Activated CD4-positive, alpha-beta T cell treated with anti-CD3 and anti-CD28 coated beads for 4 hours (primary cell): ENCODE measurements around the gene FRZB.
"Not testable (repeated sequence)": the region's sequence is repeated elsewhere in the genome, so short reads cannot be mapped to it uniquely, and the experiment has no call there.

Experiments
- DNase-seq, 2 donors: peaks; one replicate each; pipeline ENCODE4 v3.0.0-alpha.2; 2020

FRZB gene

GRCh38 chr2:182866461-182867406 lies at the start of gene FRZB:
Gene FRZB, minus strand, starts transcription at chr2:182866637. Its CDS starts 85 bp downstream, at chr2:182866552.
- DNase-seq: no peak

- no peak for DNase-seq
These were observed 49.2 kb upstream of the FRZB start for GRCh38 chr2:182915369-182916326.

- no peak for DNase-seq
These were observed 48.4 kb upstream of the FRZB start for GRCh38 chr2:182914852-182915251.

- DNase-seq: no peak
These were observed 46.6 kb upstream of the FRZB start for GRCh38 chr2:182913064-182913463.

- no peak for DNase-seq
These were observed 46.1 kb upstream of the FRZB start for GRCh38 chr2:182912518-182912915.

GRCh38 chr2:182911813-182912517 lies 45.5 kb upstream of the FRZB start:
- DNase-seq: no peak

GRCh38 chr2:182910965-182911364 lies 44.5 kb upstream of the FRZB start:
- DNase-seq: no peak

GRCh38 chr2:182907081-182907830 lies 40.8 kb upstream of the FRZB start:
- no peak for DNase-seq

- DNase-seq: no peak
These were observed 40.0 kb upstream of the FRZB start for GRCh38 chr2:182906454-182906853.

GRCh38 chr2:182904844-182905243 lies 38.4 kb upstream of the FRZB start:
- DNase-seq: no peak

GRCh38 chr2:182903566-182903965 lies 37.1 kb upstream of the FRZB start:
- no peak for DNase-seq

- DNase-seq: no peak
These were observed 35.3 kb upstream of the FRZB start for GRCh38 chr2:182901748-182902147.

- DNase-seq: no peak
These were observed 32.3 kb upstream of the FRZB start for GRCh38 chr2:182898718-182899117.

- DNase-seq: no peak
These were observed 30.7 kb upstream of the FRZB start for GRCh38 chr2:182897137-182897536.

GRCh38 chr2:182895798-182896197 lies 29.4 kb upstream of the FRZB start:
- no peak for DNase-seq

- no peak for DNase-seq
These were observed 28.7 kb upstream of the FRZB start for GRCh38 chr2:182895169-182895568.

- DNase-seq: no peak
These were observed 27.7 kb upstream of the FRZB start for GRCh38 chr2:182894174-182894573.

GRCh38 chr2:182893666-182894065 lies 27.2 kb upstream of the FRZB start:
- DNase-seq: no peak

GRCh38 chr2:182893035-182893434 lies 26.6 kb upstream of the FRZB start:
- DNase-seq: not testable (repeated sequence)

- no peak for DNase-seq
These were observed 25.2 kb upstream of the FRZB start for GRCh38 chr2:182891611-182892010.

- DNase-seq: no peak
These were observed 24.4 kb upstream of the FRZB start for GRCh38 chr2:182890773-182891378.

GRCh38 chr2:182890305-182890704 lies 23.9 kb upstream of the FRZB start:
- no peak for DNase-seq
